DMS153 treated with DMSO at 0.1 percent for 48 hours (cell line): ENCODE results near the gene TNS3.

Source experiments
- DNase-seq: peaks from one replicate; lab custom pipeline; 2025; ENCODE audit not compliant: unreplicated experiment; lab: John Stamatoyannopoulos, UW

The TNS3 gene

GRCh38 chr7:47318395-47319182 is 263.3 kb downstream of the TNS3 start:
- no peak for DNase-seq

DNA sequence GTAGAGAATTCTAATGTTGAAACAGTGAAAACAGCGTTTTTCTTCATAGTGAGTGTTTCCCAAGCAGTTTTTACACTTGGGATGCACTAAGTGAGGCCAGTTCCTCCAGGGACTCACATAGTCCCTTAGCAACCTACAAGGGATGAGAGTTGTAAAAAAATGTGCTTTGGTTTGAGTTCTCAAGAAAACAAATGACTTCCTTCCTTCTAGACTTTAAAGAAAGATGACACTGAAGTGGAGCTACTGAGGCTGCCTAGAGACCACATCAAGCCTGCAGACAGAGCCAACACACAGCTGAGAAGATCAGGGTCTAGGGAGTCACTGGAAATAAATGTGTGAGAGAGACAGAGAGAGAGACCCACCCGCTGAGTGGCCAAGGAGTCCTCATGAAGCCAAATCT is 264.4 kb downstream of the TNS3 start:
- DNase-seq = no peak

DNA sequence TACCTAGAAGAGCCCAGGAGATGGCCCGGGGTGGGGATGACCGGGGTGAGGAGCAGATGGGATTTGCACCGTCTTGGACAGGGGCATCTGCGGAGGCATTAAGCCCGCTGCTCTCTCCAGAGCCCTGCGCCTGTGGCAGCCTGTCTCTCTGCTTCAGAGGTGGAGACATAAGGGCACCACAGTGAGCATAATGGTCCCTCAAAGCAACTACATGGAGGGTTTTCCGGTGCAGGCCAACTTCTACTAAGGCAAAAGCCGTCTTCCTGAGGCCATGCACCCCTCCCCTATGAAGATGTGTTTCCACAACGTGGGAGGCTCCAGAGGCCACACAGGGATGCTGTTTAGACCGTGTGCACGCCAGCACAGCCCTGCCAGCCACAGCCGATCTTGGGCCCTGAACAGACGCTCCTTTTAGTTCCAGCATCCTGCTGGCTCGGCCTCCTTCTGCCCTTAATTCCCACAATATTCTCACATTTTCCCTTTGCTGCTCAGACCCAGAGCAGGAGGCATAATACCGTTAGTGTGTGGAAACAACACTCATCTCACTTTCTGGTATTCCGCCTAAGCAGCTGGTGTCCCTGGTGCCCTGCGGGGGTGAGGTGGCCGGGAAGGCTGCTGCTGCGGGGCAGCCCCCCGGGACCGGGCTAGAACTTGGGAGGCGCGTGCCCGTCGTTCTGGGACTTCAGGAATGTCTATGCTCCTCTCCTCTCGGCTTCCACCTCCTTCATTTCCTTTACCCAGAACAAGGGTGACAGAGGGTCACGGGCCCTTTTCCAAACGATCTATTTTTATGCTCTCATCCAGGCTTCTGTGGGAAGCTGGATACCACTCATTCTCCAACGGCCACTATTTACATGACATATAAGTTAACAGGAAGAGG is 266.9 kb downstream of the TNS3 start:
- DNase-seq = no peak

DNA sequence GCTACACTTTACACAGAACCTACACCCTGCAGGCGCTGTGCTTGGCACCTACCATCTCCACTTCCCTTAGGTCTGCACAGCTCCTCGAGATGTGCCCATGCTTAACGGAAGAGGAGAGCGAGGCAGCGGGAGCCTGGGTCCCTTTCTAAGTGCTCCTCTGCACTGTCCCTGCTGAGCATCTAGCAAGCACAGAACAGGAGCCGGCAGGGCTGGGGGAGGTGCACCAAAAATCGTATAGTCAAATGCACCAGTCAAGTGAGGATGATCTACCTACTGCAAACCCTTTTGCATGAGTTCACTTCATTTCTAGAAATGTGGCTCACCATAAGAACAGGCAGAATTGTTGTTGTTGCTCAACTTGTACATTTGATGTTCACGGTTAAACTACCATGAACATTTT is 267.7 kb downstream of the TNS3 start:
- no peak for DNase-seq

DNA sequence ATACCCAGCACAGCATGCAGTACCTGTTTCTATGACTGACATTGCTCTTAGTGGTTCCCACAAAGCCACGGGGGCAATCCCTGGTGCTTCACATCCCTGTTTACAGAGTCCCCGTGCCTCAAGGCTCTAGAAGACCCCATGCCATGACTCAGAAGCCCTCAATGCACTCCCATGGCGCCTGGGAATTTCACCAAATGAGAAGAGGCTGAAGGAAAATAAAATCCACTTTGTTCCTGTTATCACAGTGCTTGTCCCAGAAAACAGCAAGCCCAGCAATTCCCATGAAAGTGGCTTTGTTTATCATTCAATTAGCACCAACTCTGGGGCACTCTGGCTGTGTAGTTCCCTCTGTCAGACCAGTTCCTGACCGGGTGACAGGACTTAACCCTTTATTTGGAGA is 268.3 kb downstream of the TNS3 start:
- DNase-seq = no peak

GRCh38 chr7:47311891-47312290 is 270.0 kb downstream of the TNS3 start:
- no peak for DNase-seq

GRCh38 chr7:47310020-47310419 is 271.9 kb downstream of the TNS3 start:
- DNase-seq = no peak

DNA sequence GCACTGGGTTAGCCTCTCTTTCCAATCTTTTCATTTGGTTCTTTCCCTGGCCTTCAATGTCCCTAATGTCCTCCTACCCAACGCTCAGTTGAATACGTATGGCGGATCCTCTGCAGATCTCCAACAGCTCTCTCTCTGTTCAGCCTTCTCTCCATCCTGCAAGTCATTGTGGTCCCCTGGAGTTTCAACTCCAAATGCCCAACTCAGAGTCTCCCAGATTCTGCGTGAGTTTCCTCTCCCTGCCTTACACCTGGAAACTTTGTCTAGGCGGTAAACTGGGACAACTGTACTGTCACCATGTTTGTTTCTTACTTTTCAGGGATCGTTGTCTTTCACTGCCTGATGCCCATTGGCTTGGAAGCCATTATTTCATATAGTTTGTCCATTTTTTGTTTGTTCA is 273.1 kb downstream of the TNS3 start:
- no peak for DNase-seq

DNA sequence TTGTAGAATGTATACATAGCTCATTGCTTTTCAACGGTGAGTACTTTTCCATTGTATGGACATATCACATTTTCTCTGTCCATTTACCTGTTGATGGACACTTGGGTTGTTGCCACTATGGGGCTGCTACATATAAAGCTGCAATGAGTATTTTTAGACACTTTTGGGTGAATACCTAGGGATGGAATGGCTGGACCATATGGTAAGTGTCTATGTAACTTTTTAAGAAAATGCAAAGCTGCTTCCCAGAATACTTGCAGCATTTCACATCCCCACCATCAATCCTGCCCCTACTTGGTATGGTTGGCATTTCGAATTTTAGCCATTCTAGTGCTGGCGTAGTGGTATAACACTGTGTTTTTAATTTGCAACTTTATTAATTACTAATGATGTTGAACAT is 274.6 kb downstream of the TNS3 start:
- DNase-seq = no peak

- DNase-seq = no peak
Observed at GRCh38 chr7:47304727-47305719, 276.9 kb downstream of the TNS3 start.

GRCh38 chr7:47303695-47304453 is 278.0 kb downstream of the TNS3 start:
- no peak for DNase-seq

- no peak for DNase-seq
Observed at GRCh38 chr7:47303014-47303694, 278.8 kb downstream of the TNS3 start.

DNA sequence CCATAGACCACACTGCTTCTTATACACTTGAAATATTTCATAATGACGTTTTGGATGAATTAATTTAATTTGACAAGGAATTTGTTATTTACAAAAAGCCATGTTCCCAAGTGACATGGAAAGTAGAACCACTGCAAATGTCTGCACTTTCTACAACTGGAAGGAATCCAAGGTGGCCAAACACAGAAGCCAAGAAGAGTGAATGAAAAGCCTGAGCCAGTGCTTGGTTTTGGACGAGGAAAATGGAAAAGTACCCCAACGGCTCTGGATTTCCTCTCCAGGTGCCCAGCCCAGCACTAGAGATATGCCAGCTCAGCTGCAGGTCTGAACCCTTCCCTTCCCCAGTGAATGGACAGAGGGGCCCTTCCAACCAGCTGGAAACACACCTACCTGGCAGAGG is 279.4 kb downstream of the TNS3 start:
- DNase-seq = no peak

DNA sequence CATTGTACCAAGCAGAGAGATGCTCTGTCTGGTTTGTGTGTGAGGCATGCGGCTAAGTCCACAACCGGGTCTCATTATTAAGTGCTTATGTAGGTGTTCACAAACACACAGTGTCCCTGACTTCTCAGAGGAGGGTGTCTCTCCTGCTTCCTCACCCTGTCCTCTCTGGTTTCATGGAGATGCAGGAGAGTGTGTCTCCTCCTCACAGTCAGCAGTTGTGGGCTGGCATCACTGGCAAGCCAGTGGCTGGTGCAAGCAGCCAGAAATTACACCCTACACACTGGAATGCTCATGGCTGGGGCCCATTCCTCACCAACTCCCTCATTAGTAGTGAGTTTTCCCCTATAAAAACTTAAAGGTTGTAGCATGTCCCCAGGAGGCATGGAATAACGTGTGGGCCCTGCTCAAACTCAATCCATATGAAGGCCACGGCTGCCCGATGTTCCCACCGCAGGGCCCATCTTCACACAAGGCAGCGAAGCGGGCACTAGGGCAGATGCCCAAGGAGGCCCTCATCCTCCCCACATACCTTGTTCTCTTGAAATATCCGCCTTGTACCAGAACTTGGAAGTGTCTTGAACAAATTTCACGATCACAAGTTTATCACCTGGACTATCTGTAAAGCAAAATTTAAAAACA is 280.1 kb downstream of the TNS3 start:
- no peak for DNase-seq

- no peak for DNase-seq
Observed at GRCh38 chr7:47301105-47301477, 280.8 kb downstream of the TNS3 start.

DNA sequence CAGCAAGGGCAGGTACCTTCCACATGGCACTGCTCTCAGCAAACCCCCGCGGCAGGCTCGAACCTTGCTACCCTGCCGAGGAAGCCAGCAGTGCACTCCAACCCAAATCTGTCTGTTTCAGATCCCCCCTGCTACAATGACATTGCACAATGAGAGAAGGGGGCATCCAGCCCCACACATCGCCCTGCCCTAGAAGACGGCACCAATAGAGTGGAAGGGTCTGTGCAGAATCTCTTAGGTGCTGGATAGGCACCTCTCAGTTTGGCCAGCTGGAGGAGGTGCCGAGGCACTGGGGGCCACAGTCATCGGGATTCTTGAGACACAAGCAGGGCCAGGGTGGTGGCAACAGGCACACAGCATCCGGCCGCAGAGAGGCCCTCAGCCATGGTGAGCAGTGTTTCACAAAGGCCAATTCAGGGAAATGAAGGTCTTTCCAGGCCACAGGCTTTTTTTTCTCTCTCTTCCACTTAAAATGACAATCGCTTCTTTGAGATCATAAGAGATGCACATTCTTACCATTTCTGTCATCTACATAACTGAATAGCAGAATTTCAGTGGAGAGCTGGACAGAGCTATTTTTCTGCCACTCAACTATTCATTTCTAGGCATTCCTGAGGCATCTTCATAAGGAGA is 281.3 kb downstream of the TNS3 start:
- DNase-seq = no peak

DNA sequence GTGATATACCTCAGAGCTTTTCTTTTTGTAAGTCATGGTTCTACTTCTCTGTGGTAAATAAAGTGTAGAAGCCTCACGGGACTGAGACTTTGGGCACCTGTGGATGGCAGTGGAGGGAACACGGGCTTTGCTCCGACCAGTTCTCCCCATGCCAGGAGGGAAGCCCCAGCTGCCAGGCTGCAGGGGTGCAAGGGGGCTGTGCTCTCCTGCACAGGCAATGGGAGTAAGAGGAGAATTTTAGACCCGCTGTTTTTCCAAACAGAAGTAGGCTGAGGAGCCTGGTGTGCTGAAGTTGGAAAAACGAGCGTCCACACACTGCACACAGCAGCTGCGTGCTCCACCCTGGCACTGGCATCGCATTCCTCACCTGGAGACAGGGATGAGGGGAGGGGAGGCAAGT is 282.4 kb downstream of the TNS3 start:
- DNase-seq = no peak

DNA sequence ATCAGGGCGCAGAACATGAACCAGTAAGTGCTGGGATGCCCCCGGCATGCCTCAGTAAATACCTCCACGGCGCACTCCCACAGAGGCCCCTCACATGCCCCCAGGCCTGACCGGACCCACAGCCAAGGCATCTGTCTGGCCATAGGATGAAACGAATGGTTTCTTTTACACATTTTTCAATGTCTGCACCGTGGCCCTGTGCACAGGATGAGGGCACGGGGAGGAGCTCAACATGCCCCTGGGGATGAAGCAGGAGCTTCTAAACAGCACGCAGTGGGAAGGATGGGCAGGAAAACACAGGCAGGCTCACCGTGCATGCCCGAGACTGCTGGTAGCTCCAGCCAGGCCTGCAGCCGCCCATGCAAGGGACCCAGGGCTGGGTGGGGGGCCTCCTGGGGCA is 283.3 kb downstream of the TNS3 start:
- DNase-seq = no peak

DNA sequence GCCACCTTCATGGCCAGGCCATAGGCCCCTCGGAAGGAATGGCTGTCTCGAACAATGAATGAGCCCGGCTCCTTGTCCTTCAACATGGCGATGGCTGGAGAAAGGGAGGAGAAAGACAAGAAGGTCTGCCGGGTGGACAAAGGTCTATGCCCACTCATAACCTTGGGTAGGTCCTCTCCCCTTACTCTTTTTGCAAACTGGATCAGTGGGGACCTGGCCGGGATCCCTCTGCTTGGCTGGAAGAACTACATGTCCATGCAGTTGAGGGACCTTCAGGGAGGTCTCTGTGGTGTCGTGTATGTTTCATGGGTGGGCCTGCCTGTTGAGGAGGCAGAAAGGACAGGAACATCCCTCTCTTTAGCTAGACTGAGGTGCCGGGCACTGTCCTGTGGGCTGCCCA is 284.8 kb downstream of the TNS3 start:
- no peak for DNase-seq
